Measurements from ENCODE around the gene EEF1B2.

- TF ChIP-seq YY1 (IDR thresholded peaks at IDR 0.05; ENCODE audit: insufficient read depth, insufficient read length) = no peak
- TF ChIP-seq SUZ12 (IDR thresholded peaks at IDR 0.05; ENCODE audit: extremely low read depth, insufficient read depth, insufficient read length) = no peak
Measured at GRCh38 chr2:206208900-206209299, 49.2 kb downstream of the EEF1B2 start.

Measured in NT2/D1 (cell line).